Urothelium cell line (cell line): ENCODE measurements around the gene EIF5AL1.
"Not testable (repeated sequence)": the region's sequence is repeated elsewhere in the genome, so short reads cannot be mapped to it uniquely, and the experiment has no call there.

Source experiments
- DNase-seq: peaks from one replicate; pipeline ENCODE4 v3.0.0; 2011; ENCODE audit warnings: low spot score, mixed read lengths
- FAIRE-seq: peaks from 2 replicates; lab custom pipeline; 2011; peaks lifted over from hg19 to GRCh38; lab: Jason Lieb, UNC

EIF5AL1 gene

DNA sequence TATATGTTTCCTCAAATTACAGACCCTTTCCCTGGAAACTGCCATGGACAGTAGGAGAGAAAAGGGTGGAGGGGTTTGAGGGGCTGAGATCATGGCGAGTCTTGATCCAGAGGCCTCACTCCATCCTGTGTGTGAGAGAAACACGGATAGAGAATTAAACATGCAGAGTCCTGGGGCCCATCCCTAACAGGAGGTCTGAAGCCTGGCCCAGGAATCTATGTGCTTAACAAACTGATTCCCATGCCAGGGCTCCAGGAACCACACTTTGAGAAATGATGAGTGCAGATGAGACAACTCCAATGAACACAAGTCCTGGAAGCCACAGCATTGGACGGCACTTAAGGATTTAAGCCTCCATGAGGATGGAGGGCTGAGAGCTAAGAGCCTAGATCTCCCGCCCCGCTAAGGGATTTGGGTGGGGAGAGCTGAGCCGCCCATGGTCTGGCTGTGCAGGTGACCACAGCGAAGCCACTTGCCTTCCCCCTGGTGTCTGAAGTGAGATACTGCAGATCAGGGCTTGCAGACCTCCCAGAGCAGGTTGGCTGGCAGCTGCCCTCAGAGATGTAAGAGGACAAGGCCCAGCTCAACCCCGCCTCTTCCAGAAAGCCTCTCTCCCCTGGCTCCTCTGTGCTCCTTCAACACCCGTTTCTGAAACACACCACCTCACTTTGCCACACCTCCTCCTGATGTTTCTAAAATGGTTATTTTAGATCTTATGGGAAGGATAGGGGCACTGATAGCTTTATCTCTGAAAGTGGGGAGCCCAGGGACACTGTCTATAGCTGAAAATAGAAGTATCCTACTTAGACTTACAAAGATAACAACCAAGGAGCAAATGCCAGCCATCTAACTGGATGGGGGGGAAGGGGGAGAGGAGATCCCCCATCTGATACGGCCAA lies 24.8 kb upstream of the EIF5AL1 start:
- DNase-seq, result peak; percentile 74

DNA sequence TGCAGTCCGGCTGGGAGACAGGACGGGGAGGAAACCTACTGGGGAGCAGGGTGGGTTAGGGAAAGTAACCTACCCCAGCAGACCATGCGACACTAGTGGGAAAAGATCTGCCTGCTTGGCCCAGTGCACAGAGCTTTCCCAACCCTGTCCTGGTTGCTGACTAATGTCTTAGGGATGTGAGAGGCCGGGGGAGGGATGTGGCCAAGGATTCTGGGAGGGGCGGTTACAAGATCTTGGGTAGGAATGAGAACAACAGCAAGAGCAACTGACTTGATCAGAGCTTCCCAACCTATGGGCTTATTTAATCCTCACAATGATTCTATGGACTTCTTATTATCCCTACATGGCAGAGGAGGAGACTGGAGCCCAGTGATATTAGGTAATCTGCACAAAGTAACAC lies 24.0 kb upstream of the EIF5AL1 start:
- no peak for FAIRE-seq

More for the DNA sequence above, 24.8 kb upstream of the EIF5AL1 start:
- FAIRE-seq, result no peak

DNA sequence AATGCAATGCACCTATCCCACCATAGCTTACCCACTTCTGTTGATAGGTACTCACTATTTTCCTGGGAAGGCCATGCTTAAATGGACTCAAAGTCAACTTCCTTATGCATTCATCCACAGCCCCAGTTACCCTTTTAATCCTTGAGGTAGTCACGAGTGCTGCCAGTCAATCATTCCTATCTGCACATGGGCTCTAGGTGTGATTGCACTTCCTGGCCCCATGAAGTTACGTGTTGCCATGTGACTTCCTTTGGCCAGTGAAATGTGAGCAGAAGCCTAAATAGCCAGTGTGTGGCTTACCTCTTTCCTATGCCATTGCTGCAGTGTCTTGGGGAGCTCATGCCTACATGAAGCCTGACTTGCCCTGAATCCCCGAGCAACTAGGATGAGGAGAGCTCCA lies 23.5 kb upstream of the EIF5AL1 start:
- DNase-seq (no peak), FAIRE-seq (peak; percentile 53)

More for the DNA sequence above, 24.0 kb upstream of the EIF5AL1 start:
- DNase-seq, result peak; percentile 94

DNA sequence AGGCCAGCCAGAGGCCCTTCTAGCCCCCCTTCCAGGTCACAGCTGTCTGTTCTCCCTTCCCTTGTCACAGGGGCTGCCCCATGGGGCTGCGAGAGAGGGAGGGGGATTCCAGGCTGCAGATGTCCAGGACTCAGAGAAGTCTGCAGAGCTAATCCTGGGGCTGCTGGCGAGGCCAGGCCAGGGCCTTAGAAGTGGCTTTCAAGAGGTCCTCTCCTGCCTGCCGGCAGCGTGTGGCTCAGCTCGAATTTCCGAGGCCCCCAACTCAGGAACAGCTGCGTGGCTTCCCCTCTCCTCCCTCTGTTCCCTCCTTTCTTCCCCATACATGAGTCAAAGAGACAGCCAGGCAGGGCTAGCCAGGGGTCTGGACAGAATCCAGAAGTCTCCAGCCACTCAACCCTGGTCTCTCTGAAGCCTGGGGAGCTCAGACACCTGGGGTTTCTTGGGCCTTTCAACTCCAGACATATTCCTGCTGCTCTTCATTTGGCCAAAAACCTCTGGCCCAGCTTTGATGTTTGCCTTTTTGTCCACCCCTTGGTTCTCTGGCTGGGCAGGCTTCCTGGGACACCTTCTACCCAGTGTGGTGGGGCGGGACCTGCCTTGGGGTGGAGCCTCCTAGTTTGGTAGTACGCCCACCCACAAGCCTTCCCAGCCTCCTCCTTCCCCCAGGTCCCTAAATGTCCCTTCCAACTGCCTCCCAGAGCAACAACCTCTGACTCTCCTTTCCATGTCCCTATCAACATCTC lies 21.8 kb upstream of the EIF5AL1 start:
- no peak for DNase-seq
- no peak for FAIRE-seq

DNA sequence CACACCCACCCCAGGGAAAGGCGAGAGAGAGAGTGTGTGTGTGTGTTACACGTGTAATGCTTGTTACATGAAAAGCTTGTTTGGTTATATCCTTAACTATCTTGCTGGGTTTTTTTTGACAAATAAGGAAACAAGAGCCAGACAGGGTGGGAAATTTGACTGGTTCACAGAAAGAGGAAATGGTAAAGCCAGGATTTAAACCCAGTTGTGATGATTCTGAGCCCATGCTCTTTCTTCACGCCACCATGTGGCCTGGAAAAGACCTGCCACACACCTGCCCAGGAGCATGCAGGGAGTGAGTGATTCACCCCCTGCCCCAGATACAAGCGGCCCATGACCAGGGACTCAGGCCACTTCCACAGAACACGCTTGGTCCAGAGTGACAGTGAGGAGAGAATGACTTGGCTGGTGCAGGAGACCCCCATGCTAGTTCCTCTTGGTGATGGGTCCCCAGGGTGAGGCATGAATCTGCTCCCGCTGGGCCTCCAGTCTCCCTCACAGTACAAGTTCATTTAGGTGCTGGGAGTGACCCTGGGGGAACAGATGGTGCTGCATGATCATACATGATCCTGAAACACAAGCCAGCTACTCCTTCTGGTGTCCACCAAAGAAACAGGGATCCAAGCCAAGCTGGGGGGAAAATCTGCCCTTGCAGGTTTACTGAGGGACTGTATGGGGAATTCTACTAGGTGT lies 21.0 kb upstream of the EIF5AL1 start:
- FAIRE-seq (no peak), DNase-seq (no peak)

DNA sequence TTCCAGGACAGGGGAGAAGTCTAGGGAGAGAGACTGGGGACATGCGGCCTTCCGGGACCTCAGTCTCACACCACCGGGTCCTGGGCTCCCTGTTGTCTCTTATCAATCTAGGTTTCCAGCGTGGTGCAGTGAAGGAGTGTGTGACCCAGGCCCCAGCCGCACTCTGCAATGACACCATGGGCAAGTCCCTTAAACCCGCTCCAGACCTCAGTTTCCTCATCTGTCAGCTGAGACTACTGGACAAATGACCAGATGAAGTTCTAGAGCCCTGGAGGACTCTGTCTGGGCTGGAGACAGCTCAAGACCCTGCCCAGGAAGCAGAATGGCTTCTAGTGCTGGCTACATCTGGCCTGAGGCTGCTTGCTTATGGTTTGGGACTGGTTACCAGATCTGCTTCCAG lies 20.1 kb upstream of the EIF5AL1 start:
- DNase-seq (no peak), FAIRE-seq (no peak)

DNA sequence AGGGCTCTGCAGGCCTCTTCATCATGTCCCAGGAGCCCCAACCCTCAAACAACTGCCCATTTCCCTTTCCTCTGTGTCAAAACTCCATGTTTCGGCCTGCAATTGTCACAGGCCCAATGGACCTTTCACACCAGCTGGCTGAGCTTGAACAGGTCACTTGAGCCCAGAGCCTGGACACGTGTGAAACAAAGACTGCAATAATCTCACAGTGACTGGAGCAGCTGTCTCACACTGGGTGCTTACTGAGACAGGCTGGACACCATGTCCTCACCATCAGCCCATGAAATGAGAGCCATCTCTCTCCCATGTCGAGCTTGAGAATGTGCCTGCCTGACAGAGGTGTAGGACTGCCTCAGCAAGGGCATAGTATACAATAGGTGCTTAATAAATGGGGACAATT lies 19.5 kb upstream of the EIF5AL1 start:
- FAIRE-seq, result no peak
- DNase-seq, result no peak

DNA sequence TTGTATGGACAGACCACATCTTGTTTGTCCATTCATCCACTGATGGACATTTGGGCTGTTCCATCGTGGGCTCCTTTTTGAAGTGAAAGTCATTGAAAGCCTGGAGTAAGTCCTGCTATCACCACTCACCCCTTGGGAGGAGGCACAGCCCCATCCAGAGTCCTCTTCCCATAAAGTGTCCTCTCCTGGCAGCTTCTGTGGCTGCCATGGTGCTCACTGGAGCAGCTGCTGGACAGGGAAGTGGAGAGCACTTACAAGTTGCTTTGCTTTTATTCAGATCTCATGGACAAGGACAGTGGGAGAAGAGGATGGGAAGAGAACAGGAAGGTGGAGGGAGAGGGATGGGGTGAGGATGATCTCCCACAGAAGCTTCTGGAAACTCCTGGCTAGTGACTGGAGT lies 18.5 kb upstream of the EIF5AL1 start:
- no peak for DNase-seq
- FAIRE-seq, result no peak

DNA sequence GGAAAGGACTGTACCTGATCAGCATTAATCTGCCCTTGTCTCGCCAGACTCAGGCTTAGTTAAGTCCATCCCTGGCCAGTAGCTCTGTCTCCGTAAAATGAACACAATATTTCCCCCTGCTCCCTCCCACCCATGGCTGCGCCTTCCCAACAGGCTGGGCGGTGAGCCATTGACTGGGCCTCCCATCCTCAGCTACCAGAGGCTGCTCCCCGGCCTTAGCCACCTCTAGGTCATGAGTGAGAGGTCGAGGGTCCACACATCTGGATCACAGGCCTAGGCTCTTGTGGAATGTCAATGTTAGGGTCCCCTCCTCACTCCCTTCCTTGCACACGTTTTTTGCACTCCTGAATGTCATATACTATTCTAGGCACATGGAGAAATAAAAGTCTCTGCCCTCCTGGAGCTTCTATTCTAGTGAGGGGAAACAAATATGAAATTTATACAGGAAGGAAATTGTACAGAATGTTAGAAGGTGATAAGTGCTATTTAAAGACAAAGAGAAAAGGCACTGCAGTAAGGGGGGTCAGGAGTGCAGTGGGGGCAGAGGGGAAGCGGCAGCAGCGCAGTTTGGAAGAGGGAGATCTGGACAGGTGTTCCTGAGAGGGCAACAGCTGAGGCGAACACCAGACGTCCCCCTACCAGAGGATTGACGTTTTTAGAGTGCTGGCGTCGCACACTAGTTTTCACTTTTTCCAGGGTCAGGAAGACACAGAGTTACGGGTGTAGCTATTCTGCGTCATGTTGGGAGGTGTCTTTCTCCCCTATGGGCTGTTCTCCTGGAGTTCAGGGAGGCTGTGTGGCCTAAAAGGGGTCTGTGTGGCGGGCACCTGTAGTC lies 17.2 kb upstream of the EIF5AL1 start:
- no peak for DNase-seq
- no peak for FAIRE-seq

DNA sequence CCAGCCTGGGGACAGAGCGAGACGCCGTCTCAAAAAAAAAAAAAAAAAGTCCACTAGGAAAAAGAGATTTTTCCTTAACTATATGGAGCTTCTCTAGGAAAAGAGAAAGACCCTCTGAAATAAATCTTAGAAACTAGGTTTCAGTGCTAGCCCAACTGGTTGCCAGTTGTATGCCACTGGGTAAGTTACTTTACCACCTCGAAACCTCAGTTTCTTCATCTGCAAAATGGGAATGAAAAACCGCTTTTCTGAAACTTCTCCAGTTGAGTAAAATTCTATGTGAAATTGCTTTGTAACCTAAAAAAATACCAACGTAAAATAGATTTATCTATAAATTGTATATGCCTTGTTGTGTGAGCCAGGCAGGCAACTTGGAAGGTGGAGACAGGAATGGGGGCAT lies 16.5 kb upstream of the EIF5AL1 start:
- DNase-seq (no peak), FAIRE-seq (no peak)

DNA sequence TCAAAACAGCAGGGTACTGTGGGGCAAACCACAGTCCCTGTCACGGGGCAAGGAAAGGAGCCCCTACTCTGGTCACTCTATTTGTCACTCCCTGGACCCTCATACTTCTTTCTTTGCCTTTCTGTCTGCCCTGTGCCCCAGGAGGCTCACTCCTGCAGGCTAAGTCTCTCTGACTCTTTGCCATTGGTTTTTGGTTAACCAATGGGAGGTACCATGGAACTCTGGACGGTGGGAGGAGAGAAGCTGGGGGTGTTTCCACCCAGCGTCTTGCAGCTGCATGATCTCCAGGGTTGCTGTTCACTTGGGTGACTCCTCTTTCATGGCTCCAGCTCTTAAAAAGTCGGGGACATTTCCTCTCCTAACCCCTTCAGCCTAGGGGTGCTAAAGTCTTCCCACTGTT lies 15.4 kb upstream of the EIF5AL1 start:
- FAIRE-seq, result no peak
- DNase-seq, result no peak

DNA sequence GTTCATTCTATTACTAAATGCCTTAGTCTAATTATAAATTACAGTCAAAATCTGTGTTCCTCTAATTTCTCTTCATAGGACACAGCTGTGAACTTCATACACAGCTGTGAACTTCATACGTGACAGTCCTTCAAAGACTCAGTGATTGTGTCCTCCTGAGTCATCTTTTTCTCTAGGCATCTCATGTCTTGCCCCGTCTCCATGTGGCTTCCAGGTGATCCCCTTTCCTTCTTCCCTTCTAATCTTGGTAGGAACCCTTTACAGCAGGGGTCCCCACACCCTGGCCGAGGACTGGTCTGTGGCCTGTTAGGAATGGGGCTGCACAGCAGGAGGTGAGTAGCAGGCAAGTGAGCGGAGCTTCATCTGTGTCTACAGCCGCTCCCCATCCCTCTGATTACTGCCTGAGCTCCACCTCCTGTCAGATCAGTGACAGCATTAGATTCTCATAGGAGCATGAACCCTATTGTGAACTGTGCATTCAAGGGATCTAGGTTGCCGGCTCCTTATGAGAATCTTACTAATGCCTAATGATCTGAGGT lies 14.0 kb upstream of the EIF5AL1 start:
- DNase-seq, result no peak
- no peak for FAIRE-seq

DNA sequence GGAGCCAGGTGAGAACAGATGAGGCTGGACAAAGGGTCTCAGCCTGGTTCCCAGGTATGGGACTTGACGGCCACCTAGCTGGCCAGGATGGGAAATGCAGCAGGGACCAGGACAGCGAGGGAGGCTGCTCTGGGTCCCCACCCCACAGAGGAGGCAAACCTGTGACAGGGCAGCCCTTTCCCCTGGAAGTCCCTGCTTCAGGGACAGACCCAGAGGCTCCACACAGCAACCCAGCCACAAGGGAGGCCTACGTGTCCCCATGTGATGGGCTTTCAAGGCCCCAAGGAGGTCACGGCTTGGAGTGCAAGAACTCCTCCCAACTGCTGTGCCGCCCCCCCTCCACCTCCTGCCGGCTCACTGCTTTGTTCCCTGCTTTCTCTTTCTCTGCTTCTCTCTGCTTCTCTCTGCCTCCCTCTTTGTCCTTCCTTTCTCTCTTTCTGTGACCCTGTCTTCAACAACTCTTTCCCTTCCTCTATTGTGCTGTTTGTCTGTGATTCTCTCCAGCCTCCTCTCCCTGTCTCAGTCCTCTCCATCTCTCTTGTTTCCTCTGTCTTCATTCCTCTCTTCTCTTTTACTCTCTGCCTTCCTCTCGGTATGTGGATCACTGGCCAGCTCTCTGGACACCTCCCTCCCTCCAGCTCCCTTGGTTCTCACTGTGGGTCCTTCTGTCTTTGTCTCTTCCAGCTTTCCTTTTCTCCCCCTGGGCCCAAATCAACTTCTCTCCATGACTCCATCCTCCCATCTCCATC lies 9.6 kb upstream of the EIF5AL1 start:
- DNase-seq, result peak; percentile 51
- no peak for FAIRE-seq

DNA sequence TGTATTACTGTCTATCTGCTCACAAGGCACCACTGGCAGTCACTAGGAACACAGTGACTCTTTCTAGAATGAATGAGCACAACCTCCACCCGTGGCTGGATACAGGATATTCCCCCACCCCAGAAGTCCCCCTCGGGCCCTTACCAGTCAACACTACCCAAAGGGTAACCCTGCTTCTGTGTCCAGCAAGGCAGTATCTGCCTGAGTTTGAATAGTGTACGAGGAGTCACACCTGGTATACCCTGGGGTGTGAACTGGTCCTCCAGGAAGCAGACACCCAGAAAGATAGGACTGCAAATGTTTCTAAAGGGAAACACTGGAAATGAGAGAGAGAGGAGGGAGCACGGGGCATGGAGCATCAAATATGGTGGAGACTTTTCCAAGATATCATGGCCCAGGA lies 8.5 kb upstream of the EIF5AL1 start:
- not testable (repeated sequence) for DNase-seq, FAIRE-seq

DNA sequence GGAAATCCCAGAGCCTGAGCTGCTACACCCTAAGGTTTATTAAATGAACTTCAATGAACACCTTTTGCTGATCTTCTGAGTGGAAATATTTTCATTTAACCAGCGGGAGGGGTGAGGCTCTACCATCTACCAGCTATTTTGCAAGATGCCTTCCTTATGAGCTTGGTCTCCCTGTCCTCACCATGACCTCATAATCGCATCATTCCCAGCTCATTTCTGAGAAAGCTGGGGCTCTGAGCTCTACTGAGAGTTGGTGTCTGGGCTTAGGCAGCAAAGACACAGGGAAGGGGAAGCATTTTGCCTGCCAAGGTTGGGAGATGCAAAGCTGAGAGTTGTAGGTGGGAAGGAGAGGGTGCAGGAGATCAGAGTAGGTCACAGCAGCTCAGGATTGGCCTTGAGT lies 7.8 kb upstream of the EIF5AL1 start:
- not testable (repeated sequence) for FAIRE-seq, DNase-seq

DNA sequence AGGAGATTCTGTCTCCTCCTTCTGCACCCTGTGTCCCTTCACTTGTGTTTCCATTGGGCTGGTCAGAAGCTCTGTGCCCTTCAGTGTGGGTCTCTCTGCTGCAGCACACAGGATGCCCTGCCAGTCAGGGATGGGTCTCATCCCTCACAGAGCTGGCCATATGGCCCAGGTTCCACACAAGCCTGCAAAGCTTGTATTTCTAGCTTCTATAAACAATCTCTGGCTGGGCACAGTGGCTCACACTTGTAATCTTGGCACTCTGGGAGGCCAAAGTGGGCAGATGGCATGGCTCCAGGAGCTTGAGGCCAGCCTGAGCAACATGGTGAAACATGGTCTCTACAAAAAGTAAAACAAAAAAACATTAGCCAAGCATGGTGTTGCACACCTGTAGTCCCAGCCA lies 7.0 kb upstream of the EIF5AL1 start:
- not testable (repeated sequence) for FAIRE-seq, DNase-seq

DNA sequence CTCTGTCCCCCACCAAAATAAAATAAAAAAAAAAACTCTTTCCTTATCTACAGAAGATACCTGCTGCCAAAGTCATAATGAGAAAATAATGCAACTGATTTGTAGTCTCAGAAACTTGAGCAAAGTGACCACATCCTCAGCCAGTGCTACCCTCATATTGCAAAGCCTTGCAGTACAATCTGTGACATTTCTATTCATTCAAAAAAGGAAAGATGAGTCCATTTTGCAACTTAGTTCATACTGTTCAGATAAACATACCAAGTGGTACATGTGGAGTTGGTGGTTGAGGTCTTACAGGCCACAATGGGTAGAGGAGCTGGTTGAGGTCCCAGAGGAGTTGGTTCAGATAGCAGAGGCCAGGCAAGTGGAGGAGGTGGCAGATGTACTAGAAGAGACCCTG lies 6.5 kb upstream of the EIF5AL1 start:
- DNase-seq (no peak), FAIRE-seq (no peak)

DNA sequence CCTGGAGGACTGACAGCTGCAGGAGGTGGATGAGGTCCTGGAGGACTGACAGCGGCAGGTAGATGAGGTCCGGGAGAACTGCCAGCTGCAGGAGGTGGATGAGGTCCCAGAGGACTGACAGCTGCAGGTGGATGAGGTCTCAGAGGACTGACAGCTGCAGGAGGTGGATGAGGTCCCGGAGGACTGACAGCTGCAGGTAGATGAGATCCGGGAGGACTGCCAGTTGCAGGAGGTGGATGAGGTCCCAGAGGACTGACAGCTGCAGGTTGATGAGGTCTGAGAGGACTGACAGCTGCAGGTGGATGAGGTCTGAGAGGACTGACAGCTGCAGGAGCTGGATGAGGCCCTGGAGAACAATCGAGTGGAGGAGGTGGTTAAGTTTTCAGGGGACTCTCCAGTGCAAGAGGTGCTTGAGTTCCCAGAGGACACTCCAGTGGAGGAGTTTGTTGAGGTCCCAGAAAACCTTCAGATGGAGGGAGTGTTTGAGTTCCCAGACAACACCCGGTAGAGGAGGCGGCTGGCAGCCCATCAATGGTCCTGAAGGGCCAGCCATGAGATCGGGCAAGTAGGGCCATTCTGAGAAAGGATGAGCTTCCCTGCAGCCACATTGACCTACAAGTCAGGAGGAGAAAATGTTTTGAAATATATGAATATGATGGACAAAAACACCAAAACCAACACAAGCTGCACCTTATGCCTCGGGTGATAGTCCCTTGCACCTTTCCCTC lies 4.7 kb upstream of the EIF5AL1 start:
- FAIRE-seq (no peak), DNase-seq (no peak)

DNA sequence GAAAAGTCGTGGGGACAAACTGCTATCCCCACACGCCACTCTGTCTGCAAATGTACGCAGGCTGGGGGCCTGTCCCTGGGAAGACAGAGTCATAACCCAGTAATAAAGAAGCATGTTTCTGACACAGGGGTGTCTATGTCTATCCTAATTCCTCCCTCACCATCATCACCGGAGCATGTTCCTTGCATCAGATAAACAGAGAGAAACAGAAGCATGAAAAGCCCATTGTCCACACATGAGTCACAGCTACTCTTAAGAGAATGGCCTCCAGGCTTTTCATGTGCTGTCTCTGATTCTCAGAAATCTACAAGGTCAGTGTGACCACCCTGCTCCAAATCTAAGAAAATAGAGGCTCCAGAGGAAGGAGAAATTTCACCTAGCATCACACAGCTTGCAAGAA lies 4.1 kb upstream of the EIF5AL1 start:
- FAIRE-seq, result not testable (repeated sequence)

More for the DNA sequence above, 4.1 kb upstream of the EIF5AL1 start:
- not testable (repeated sequence) for DNase-seq
